Measurements from ENCODE around the gene RC3H2.

Gene RC3H2

DNA sequence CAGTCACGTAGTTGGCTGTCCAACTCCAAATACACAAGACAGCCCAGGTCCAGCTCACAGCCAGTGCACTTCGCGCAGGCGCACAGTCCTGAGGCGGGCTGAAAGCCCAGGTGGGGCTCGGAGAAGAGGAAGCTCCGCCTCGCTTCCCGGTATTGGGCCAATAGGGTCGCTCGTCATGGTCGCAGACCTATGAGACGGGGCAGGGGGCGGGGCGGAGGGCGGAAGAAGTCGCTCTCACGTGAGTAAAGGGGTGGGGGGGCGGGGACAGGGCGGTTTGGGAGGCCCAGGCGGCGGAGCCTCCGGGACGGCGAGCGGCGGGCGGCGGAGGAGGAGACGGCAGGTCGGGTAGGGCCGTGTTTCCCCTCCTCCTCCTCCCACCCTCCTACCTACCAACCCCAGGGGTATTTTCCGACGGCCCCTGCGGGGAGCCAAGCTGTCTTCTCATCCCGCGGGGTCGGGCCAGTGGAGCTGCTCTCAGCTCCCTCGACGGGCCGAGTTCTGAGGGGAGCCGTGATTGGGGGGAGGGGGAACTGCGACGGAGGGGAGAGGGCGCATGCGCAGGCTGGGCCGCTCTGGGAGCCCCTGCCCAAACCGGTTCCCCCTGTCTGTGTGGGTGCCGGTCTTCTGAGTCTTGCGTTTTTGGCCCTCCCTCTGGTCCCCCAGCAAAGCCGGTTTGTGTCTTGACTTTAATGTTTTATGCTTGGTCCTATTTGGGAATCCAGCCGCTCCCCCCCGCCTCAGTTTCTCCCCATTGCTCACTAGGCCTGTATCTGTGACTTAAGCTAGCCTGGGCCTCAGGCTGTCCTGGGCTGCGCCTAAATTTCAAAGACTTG is 35.8 kb upstream of the RC3H2 start, which contains the start of gene RABGAP1 (continued):
- TF ChIP-seq, protein P1, sequence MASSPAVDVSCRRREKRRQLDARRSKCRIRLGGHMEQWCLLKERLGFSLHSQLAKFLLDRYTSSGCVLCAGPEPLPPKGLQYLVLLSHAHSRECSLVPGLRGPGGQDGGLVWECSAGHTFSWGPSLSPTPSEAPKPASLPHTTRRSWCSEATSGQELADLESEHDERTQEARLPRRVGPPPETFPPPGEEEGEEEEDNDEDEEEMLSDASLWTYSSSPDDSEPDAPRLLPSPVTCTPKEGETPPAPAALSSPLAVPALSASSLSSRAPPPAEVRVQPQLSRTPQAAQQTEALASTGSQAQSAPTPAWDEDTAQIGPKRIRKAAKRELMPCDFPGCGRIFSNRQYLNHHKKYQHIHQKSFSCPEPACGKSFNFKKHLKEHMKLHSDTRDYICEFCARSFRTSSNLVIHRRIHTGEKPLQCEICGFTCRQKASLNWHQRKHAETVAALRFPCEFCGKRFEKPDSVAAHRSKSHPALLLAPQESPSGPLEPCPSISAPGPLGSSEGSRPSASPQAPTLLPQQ (tag by site-specific recombination; IDR thresholded peaks at IDR 0.05) = 0 out of 2 replicates have a peak, but pooled peaks have one; percentile 19
- TF ChIP-seq ZFP41 (tag by site-specific recombination; IDR thresholded peaks at IDR 0.05; ENCODE audit: borderline replicate concordance) (no peak), ZNF324 (tag by site-specific recombination; IDR thresholded peaks at IDR 0.05) (no peak), GLIS2 (tag by site-specific recombination; IDR thresholded peaks at IDR 0.05) (peak; percentile 78), ZSCAN30 (tag by site-specific recombination; IDR thresholded peaks at IDR 0.05) (peak; percentile 76), ZNF596 (tag by site-specific recombination; IDR thresholded peaks at IDR 0.05) (peak; percentile 53; the same call in 1 of the 2 replicates), ZNF501 (tag by site-specific recombination; IDR thresholded peaks at IDR 0.05) (peak; percentile 79), ZNF2 (tag by site-specific recombination; IDR thresholded peaks at IDR 0.05) (0 out of 2 replicates have a peak, but pooled peaks have one; percentile 36), EGR2 (tag by site-specific recombination; IDR thresholded peaks at IDR 0.05; ENCODE audit: low read depth) (peak; percentile 45; the same call in 1 of the 2 replicates), ZNF660 (tag by site-specific recombination; IDR thresholded peaks at IDR 0.05) (peak; percentile 21; the same call in 1 of the 2 replicates), SP2 (tag by site-specific recombination; IDR thresholded peaks at IDR 0.05) (peak; percentile 72), KLF16 (tag by site-specific recombination; IDR thresholded peaks at IDR 0.05) (peak; percentile 48; the same call in 1 of the 2 replicates)
- TF ChIP-seq, protein P2, sequence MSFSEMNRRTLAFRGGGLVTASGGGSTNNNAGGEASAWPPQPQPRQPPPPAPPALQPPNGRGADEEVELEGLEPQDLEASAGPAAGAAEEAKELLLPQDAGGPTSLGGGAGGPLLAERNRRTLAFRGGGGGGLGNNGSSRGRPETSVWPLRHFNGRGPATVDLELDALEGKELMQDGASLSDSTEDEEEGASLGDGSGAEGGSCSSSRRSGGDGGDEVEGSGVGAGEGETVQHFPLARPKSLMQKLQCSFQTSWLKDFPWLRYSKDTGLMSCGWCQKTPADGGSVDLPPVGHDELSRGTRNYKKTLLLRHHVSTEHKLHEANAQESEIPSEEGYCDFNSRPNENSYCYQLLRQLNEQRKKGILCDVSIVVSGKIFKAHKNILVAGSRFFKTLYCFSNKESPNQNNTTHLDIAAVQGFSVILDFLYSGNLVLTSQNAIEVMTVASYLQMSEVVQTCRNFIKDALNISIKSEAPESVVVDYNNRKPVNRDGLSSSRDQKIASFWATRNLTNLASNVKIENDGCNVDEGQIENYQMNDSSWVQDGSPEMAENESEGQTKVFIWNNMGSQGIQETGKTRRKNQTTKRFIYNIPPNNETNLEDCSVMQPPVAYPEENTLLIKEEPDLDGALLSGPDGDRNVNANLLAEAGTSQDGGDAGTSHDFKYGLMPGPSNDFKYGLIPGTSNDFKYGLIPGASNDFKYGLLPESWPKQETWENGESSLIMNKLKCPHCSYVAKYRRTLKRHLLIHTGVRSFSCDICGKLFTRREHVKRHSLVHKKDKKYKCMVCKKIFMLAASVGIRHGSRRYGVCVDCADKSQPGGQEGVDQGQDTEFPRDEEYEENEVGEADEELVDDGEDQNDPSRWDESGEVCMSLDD (tag by site-specific recombination; IDR thresholded peaks at IDR 0.05) = 0 out of 2 replicates have a peak, but pooled peaks have one; percentile 42

DNA sequence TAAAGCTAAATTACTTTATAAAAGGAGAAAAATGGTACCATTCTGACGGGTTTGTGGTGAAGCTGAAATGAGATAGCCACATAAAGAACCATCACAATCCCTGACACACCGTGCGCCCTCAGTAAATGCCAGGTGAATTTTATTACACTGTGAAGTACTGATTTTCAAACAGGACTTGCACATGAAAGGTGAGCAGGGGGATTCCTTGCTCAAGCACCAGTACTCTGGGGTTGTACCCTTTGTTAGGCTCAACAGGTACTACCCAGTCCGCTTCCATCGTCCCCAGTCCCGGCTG is 35.2 kb upstream of the RC3H2 start:
- H3K27ac ChIP-seq (ENCODE audit: extremely low read depth, low read depth, low read length) = no peak overlapping the region
- POLR2A ChIA-PET = interaction anchor here (0.5 to 3.3 kb wide), 21 partner anchors 9 to 1373 kb away, joined by 3 to 126 read pairs (median 4); partner anchors contain the start of genes MRRF, PDCL, RBM18 and RC3H2
- H3K9me3 ChIP-seq (ENCODE audit: control insufficient read depth, insufficient read depth, low read depth, low read length) = no peaks in the 10 kb centered on the region
- H3K4me3 ChIP-seq (ENCODE audit: low read depth, low read length) = peak overlapping the region; percentile 26
- no peaks in the 10 kb centered on the region for H3K4me1 ChIP-seq (ENCODE audit: control insufficient read depth, insufficient read depth, low read length)
- CTCF ChIA-PET = interaction anchor here (0.9 kb wide), 1 partner anchor 51 kb away, joined by 4 read pairs; no protein-coding TSS in a partner anchor
- H3K36me3 ChIP-seq (ENCODE audit: control insufficient read depth in 2 of 2, insufficient read depth in 1 of 2, low read length in 2 of 2) = peaks cover 6 to 32% of the 10 kb centered on the region in 2 experiments; a peak in 2 of 3 replicates
- TF ChIP-seq ZNF600 (tag by site-specific recombination; IDR thresholded peaks at IDR 0.05) (peak; percentile 24; the same call in 1 of the 2 replicates), SETDB1 (IDR thresholded peaks at IDR 0.05; ENCODE audit: insufficient read length, low read length) (peak; percentile 62), ZNF138 (tag by site-specific recombination; IDR thresholded peaks at IDR 0.05; ENCODE audit: borderline replicate concordance) (no peak), SCRT1 (tag by site-specific recombination; IDR thresholded peaks at IDR 0.05; ENCODE audit: borderline replicate concordance) (peak; percentile 99), ZBTB48 (tag by site-specific recombination; IDR thresholded peaks at IDR 0.05) (no peak), SCRT2 (tag by site-specific recombination; IDR thresholded peaks at IDR 0.05) (peak; percentile 99), ZNF335 (tag by site-specific recombination; conservative IDR thresholded peaks at IDR 0.05) (peak; percentile 85), ZNF223 (tag by site-specific recombination; IDR thresholded peaks at IDR 0.05) (no peak), MEIS1 (CRISPR knock-in tag; IDR thresholded peaks at IDR 0.05; ENCODE audit: borderline replicate concordance) (no peak), TRIM28 (IDR thresholded peaks at IDR 0.05; ENCODE audit: borderline replicate concordance, low read length) (peak; percentile 97; the same call in 1 of the 2 replicates)
- TF ChIP-seq, protein P3, sequence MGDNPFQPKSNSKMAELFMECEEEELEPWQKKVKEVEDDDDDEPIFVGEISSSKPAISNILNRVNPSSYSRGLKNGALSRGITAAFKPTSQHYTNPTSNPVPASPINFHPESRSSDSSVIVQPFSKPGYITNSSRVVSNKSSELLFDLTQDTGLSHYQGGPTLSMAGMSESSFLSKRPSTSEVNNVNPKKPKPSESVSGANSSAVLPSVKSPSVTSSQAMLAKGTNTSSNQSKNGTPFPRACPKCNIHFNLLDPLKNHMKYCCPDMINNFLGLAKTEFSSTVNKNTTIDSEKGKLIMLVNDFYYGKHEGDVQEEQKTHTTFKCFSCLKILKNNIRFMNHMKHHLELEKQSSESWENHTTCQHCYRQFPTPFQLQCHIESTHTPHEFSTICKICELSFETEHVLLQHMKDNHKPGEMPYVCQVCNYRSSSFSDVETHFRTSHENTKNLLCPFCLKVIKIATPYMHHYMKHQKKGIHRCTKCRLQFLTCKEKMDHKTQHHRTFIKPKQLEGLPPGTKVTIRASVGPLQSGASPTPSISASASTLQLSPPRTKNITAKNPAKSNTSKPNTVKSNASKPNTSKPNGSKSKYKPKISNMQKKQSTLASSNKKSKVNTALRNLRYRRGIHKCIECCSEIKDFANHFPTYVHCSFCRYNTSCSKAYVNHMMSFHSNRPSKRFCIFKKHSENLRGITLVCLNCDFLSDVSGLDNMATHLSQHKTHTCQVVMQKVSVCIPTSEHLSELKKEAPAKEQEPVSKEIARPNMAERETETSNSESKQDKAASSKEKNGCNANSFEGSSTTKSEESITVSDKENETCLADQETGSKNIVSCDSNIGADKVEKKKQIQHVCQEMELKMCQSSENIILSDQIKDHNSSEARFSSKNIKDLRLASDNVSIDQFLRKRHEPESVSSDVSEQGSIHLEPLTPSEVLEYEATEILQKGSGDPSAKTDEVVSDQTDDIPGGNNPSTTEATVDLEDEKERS (tag by site-specific recombination; IDR thresholded peaks at IDR 0.05) = 0 out of 2 replicates have a peak, but pooled peaks have one; percentile 14
- TF ChIP-seq, protein P4, sequence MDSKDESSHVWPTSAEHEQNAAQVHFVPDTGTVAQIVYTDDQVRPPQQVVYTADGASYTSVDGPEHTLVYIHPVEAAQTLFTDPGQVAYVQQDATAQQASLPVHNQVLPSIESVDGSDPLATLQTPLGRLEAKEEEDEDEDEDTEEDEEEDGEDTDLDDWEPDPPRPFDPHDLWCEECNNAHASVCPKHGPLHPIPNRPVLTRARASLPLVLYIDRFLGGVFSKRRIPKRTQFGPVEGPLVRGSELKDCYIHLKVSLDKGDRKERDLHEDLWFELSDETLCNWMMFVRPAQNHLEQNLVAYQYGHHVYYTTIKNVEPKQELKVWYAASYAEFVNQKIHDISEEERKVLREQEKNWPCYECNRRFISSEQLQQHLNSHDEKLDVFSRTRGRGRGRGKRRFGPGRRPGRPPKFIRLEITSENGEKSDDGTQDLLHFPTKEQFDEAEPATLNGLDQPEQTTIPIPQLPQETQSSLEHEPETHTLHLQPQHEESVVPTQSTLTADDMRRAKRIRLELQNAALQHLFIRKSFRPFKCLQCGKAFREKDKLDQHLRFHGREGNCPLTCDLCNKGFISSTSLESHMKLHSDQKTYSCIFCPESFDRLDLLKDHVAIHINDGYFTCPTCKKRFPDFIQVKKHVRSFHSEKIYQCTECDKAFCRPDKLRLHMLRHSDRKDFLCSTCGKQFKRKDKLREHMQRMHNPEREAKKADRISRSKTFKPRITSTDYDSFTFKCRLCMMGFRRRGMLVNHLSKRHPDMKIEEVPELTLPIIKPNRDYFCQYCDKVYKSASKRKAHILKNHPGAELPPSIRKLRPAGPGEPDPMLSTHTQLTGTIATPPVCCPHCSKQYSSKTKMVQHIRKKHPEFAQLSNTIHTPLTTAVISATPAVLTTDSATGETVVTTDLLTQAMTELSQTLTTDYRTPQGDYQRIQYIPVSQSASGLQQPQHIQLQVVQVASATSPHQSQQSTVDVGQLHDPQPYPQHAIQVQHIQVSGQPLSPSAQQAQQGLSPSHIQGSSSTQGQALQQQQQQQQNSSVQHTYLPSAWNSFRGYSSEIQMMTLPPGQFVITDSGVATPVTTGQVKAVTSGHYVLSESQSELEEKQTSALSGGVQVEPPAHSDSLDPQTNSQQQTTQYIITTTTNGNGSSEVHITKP (tag by site-specific recombination; IDR thresholded peaks at IDR 0.05) = peak; percentile 37; the same call in 1 of the 2 replicates
